Measurements from ENCODE around the gene CDH26. TPM values are rescaled to one million over a fixed set of nuclear protein-coding genes. Genes with fewer than 3 reads are reported as not detected.
"Not testable (repeated sequence)": the region's sequence is repeated elsewhere in the genome, so short reads cannot be mapped to it uniquely, and the experiment has no call there.

CDH26 gene
- total RNA-seq, 1 donor from 2014 or later, result not detected

GRCh38 chr20:60038400-60039008, 80.3 kb downstream of the CDH26 start:
- Mint-ChIP-seq H3K27ac (ENCODE audit: unreplicated experiment) (no peak overlapping the region), H3K27me3 (ENCODE audit: low read depth) (no peaks in the 10 kb centered on the region), H3K9me3 (ENCODE audit: low read depth) (peaks cover under 1% of the 10 kb centered on the region), H3K4me3 (ENCODE audit: unreplicated experiment) (no peak overlapping the region), H3K4me1 (ENCODE audit: low read depth) (peaks cover 38% of the 10 kb centered on the region), H3K36me3 (ENCODE audit: low read depth) (peaks cover 1% of the 10 kb centered on the region)
- TF ChIP-seq CTCF (IDR thresholded peaks at IDR 0.05), result no peak
- DNase-seq (ENCODE audit: low spot score), result no peak

DNA sequence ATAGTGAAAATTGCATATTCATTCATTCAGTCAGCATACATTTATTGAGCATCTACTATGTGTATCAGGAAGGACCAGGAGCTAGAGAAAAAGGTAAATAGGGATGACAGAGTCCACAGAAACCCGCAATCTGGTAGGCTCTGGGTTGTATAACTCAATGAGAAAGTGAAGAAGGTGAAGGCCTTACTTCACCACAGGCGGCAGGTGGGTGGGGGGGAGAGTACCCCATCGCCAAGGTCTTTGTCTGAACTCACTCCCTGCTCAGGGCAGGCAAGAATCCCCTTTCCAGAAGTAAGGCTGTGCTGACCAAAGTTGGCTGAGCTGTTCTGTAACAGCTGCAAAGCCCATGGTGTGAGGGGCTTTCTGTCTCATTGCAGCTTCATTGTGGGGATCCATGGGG, 81.3 kb downstream of the CDH26 start:
- H3K9me3 Mint-ChIP-seq (ENCODE audit: low read depth), result peaks cover 6% of the 10 kb centered on the region
- peaks cover 31% of the 10 kb centered on the region for H3K4me1 Mint-ChIP-seq (ENCODE audit: low read depth)
- DNase-seq (ENCODE audit: low spot score), result no peak
- H3K27me3 Mint-ChIP-seq (ENCODE audit: low read depth), result no peaks in the 10 kb centered on the region
- no peak overlapping the region for H3K27ac Mint-ChIP-seq (ENCODE audit: unreplicated experiment)
- peaks cover 1% of the 10 kb centered on the region for H3K36me3 Mint-ChIP-seq (ENCODE audit: low read depth)
- H3K4me3 Mint-ChIP-seq (ENCODE audit: unreplicated experiment), result no peak overlapping the region
- no peak for TF ChIP-seq CTCF (IDR thresholded peaks at IDR 0.05)

GRCh38 chr20:60040471-60041162, 82.4 kb downstream of the CDH26 start:
- Mint-ChIP-seq H3K36me3 (ENCODE audit: low read depth) (peaks cover 1% of the 10 kb centered on the region), H3K27ac (ENCODE audit: unreplicated experiment) (no peak overlapping the region), H3K27me3 (ENCODE audit: low read depth) (no peaks in the 10 kb centered on the region), H3K9me3 (ENCODE audit: low read depth) (peaks cover 6% of the 10 kb centered on the region), H3K4me3 (ENCODE audit: unreplicated experiment) (no peak overlapping the region), H3K4me1 (ENCODE audit: low read depth) (peaks cover 24% of the 10 kb centered on the region)
- no peak for DNase-seq (ENCODE audit: low spot score)
- TF ChIP-seq CTCF (IDR thresholded peaks at IDR 0.05), result no peak

DNA sequence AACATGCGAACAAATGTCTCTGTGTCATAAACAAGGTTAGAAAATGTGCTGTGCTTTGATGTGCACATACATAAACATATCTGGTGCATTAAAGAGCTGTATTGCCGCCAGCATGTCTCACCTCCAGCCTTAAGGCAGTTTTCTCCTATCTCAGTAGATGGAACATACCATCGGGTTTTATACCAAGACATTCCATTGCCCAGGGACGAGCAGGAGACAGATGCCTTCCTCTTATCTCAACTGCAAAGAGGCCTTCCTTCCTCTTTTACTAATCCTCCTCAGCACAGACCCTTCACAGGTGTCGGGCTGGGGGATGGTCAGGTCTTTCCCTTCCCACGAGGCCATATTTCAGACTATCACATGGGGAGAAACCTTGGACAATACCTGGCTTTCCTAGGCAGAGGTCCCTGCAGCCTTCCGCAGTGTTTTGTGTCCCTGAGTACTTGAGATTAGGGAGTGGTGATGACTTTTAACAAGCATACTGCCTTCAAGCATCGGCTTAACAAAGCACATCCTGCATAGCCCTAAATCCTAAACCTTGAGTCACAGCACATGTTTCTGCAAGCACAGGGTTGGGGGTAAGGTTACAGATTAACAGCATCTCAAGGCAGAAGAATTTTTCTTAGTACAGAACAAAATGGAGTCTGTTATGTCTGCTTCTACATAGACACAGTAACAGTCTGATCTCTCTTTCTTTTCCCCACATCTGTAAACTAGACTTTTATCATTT, 83.4 kb downstream of the CDH26 start:
- not testable (repeated sequence) for H3K36me3 Mint-ChIP-seq (ENCODE audit: low read depth); H3K4me3 Mint-ChIP-seq (ENCODE audit: unreplicated experiment); H3K9me3 Mint-ChIP-seq (ENCODE audit: low read depth); DNase-seq (ENCODE audit: low spot score); H3K27me3 Mint-ChIP-seq (ENCODE audit: low read depth)
- H3K4me1 Mint-ChIP-seq (ENCODE audit: low read depth), result peaks cover 29% of the 10 kb centered on the region
- peak overlapping the region; percentile 71 for H3K27ac Mint-ChIP-seq (ENCODE audit: unreplicated experiment)

GRCh38 chr20:60043435-60043834, 85.2 kb downstream of the CDH26 start:
- Mint-ChIP-seq H3K4me3 (ENCODE audit: unreplicated experiment) (no peak overlapping the region), H3K27ac (ENCODE audit: unreplicated experiment) (no peak overlapping the region), H3K4me1 (ENCODE audit: low read depth) (peaks cover 23% of the 10 kb centered on the region), H3K9me3 (ENCODE audit: low read depth) (peaks cover 6% of the 10 kb centered on the region), H3K27me3 (ENCODE audit: low read depth) (no peaks in the 10 kb centered on the region), H3K36me3 (ENCODE audit: low read depth) (peaks cover 1% of the 10 kb centered on the region)
- no peak for DNase-seq (ENCODE audit: low spot score)
- TF ChIP-seq CTCF (IDR thresholded peaks at IDR 0.05), result no peak

All from chondrocyte (in vitro differentiated cells).